ENCODE data around the gene IQSEC3.

DNA sequence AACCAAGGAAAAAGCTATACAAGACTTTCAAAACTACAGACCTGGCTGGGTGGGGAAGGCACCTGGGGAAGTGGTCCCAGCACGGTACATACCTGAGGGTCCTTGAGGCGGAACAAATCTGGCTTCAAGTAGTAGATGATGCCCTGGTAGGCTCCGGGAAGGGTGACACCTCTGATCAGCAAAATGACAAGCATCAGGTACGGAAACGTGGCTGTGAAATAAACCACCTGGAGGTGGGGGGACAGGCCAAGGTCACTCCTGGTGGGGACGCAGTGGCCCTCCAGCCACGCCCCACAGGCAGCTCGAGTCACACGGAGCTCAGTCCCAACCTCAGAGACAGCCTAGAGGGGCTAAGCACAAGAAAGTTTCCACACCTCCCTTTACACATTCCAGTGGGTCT, 132.1 kb downstream of the IQSEC3 start:
- TF ChIP-seq, protein P1, sequence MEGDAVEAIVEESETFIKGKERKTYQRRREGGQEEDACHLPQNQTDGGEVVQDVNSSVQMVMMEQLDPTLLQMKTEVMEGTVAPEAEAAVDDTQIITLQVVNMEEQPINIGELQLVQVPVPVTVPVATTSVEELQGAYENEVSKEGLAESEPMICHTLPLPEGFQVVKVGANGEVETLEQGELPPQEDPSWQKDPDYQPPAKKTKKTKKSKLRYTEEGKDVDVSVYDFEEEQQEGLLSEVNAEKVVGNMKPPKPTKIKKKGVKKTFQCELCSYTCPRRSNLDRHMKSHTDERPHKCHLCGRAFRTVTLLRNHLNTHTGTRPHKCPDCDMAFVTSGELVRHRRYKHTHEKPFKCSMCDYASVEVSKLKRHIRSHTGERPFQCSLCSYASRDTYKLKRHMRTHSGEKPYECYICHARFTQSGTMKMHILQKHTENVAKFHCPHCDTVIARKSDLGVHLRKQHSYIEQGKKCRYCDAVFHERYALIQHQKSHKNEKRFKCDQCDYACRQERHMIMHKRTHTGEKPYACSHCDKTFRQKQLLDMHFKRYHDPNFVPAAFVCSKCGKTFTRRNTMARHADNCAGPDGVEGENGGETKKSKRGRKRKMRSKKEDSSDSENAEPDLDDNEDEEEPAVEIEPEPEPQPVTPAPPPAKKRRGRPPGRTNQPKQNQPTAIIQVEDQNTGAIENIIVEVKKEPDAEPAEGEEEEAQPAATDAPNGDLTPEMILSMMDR (conservative IDR thresholded peaks at IDR 0.05; ENCODE audit: low read length), result no peak
- TF ChIP-seq EZH2phosphoT487 (IDR thresholded peaks at IDR 0.05; ENCODE audit: borderline replicate concordance), result no peak

All from Loucy (cell line).